GM12801 (cell line): ENCODE results near the gene TJP2.

Source experiments
- TF ChIP-seq, protein P1 (sequence below): IDR thresholded peaks from one replicate; pipeline ENCODE4 v1.5.1; 2011; ENCODE audit warnings: control low read depth; ENCODE audit not compliant: insufficient read length; ENCODE audit errors: extremely low read depth

Gene TJP2

DNA sequence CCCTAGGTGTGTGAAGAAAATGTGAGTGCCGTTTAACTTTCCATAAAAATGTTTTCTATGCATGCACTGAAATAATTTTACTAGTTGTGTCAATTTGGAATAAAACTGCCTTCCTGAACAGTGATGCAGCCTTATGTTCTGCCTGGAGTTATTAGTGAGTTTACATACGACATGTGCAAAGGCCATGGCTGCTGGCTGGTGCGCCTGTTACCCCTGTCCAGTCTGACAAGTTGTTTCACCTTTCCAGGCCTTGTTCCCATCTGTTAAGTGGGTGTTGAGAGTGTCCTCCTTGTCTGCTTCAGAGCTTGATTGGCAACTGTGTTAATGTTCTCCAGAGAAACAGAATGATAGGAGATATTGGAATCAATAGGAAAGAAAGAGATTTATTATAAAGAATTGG, 60.6 kb downstream of the TJP2 start:
- TF ChIP-seq, protein P1, sequence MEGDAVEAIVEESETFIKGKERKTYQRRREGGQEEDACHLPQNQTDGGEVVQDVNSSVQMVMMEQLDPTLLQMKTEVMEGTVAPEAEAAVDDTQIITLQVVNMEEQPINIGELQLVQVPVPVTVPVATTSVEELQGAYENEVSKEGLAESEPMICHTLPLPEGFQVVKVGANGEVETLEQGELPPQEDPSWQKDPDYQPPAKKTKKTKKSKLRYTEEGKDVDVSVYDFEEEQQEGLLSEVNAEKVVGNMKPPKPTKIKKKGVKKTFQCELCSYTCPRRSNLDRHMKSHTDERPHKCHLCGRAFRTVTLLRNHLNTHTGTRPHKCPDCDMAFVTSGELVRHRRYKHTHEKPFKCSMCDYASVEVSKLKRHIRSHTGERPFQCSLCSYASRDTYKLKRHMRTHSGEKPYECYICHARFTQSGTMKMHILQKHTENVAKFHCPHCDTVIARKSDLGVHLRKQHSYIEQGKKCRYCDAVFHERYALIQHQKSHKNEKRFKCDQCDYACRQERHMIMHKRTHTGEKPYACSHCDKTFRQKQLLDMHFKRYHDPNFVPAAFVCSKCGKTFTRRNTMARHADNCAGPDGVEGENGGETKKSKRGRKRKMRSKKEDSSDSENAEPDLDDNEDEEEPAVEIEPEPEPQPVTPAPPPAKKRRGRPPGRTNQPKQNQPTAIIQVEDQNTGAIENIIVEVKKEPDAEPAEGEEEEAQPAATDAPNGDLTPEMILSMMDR: no peak

DNA sequence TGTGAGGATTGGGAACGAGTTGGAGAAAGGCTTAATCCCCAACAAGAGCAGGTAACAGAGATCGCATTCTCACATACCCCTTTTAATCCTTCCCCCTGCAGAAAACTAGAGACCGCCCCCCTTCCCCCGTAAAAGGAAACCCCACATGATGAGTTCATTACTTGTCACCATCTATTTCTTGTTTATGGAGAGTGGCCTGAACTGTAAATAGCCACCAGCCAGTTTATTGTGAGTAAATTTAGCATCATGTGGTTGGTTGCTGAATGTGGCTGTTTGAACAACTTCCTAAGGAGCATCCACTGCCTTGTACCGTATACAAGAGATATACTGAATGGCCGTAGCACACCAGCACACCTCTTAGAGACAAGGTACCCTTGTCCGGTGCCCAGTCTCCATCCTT, 62.1 kb downstream of the TJP2 start:
- TF ChIP-seq, protein P1: no peak

DNA sequence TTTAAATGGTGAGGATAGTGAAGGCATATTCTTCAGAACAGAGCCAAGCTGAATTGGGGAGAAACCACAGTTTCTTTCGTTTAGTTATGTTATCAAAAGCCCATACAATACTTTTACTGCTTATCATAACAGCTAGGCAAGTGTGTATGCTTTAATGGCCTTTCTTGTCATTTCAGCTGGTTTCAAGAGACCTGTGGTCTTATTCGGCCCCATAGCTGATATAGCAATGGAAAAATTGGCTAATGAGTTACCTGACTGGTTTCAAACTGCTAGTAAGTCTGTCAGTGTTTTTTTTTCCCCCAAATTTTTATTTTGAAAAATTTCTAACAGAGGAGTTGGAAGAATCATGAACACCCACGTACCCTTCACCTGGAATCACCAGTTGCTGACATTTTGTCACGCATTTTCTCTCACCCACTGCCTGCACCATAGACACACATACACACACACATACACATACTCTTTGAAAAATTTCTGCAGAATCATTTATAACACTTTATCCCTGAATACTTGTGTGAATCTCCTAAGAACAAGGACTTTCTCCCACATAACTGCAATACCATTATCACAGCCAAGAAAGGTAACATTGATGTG, 63.7 kb downstream of the TJP2 start:
- TF ChIP-seq, protein P1: no peak

DNA sequence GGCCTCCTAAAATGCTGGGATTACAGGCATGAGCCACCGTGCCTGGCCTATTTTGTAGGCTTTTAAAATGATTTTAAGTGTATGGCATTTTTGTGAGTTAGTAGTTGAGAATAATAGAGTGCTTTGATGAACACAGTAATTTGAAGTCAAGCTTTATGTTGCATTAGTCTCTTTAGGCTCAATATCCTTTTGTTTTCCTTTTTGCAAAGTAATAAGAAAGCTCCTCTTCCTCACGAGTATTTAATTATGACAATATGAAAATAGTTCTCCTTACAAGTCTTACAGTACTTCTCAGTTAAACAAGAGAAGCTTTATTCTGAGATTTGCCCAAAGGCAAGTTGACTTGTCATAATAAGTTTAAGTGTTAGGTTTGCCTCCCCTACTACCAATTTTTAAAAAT, 69.0 kb downstream of the TJP2 start:
- TF ChIP-seq, protein P1: no peak

DNA sequence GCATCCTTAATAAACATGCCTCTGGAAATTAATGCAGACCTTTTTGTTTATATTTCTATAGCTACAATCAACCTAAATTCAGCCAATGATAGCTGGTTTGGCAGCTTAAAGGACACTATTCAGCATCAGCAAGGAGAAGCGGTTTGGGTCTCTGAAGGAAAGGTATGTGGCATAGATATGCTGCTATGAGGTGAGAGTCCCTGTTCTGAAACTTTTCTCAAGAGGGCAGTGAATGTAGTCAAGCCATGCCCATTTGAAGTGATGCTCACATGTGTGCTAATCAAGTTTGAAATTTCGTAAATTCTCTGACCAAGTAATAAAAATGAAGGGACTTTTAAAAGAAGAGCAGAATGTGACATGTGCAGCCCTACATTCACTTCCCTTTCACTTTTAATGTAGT, 72.6 kb downstream of the TJP2 start:
- TF ChIP-seq, protein P1: no peak

DNA sequence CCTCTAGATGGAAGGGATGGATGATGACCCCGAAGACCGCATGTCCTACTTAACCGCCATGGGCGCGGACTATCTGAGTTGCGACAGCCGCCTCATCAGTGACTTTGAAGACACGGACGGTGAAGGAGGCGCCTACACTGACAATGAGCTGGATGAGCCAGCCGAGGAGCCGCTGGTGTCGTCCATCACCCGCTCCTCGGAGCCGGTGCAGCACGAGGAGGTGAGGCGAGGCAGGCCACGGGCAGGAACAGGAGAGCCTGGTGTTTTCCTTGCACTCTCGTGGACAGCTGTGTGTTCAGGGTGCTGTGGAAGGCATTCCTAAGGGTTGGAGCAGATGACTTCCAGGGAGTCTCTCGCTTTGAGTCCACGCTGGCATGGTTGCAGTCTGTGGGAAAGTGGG, 73.9 kb downstream of the TJP2 start:
- TF ChIP-seq, protein P1: no peak

DNA sequence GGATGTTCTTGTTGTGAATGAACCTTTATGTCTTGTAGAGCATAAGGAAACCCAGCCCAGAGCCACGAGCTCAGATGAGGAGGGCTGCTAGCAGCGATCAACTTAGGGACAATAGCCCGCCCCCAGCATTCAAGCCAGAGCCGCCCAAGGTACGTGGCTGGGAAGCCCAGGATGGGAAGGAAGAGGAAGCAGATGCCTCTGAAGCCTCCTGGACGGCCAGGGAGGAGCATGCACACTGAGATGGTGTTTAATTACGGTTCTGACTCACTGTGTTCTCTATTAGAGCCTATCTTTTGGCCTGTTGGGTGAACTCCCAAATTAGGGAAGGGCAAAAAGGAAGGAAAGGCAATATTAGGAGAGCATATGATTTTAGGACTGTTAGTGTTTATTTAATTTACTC, 75.3 kb downstream of the TJP2 start:
- TF ChIP-seq, protein P1: no peak
